SJCRH30 (cell line): Measurements from ENCODE around the gene GNA12. TPM values are rescaled to one million over a fixed set of nuclear protein-coding genes. Genes with fewer than 3 reads are reported as not detected.

Source experiments
- DNase-seq, 2 experiments: peaks; one replicate each; pipeline ENCODE4 v3.0.0-alpha.2; 2015 to 2020
- H3K27ac ChIP-seq: fragments of 250-450 bp; sonication (Bioruptor Pico); 2 replicates; pipeline ENCODE4 v1.5.1; 2020; ENCODE audit warnings: mild to moderate bottlenecking, moderate library complexity
- H3K27me3 ChIP-seq: fragments of 250-450 bp; sonication (Bioruptor Pico); 2 replicates; pipeline ENCODE4 v1.5.1; 2020; ENCODE audit warnings: mild to moderate bottlenecking, moderate library complexity
- H3K36me3 ChIP-seq: fragments of 250-450 bp; sonication (Bioruptor Pico); 2 replicates; pipeline ENCODE4 v1.5.1; 2020; ENCODE audit warnings: mild to moderate bottlenecking, moderate library complexity
- H3K4me1 ChIP-seq: fragments of 250-450 bp; sonication (Bioruptor Pico); 2 replicates; pipeline ENCODE4 v1.5.1; 2020; ENCODE audit warnings: mild to moderate bottlenecking, moderate library complexity
- H3K4me3 ChIP-seq: fragments of 250-450 bp; sonication (Bioruptor Pico); 2 replicates; pipeline ENCODE4 v1.5.1; 2020; ENCODE audit warnings: mild to moderate bottlenecking, moderate library complexity
- H3K9me3 ChIP-seq: fragments of 250-450 bp; sonication (Bioruptor Pico); replicated peaks from 2 replicates; pipeline ENCODE4 v1.5.1; 2020; ENCODE audit warnings: mild to moderate bottlenecking, moderate library complexity
- total RNA-seq: library from RNA; depleted of rRNA; stranded (reverse); fragments of >200 nt; shearing (Covaris generic); gene quantifications from 2 replicates; pipeline ENCODE4 v1.2.3, GENCODE V29; 2014

The GNA12 gene
- total RNA-seq, 1 experiment from 2014 or later, result 19.3 TPM

DNA sequence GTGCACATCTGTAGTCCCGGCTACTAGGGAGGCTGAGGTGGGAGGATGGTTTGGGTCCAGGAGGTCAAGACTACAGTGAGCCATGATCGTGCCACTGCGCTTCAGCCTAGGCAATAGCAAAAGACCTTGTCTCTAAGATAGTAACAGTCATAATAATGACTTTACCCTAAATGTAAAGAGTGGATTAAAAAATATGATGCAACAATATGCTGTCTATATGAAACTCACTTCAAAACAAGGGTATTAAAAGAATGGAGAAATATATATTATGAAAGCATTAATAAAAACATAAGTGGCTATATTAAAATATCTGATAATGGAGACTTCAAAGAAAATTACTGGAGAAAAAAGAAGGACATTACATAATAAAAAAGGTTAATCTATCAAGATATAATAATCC, 5.7 kb downstream of the GNA12 start:
- no peak for DNase-seq
- no peak overlapping the region for H3K27ac ChIP-seq

GRCh38 chr7:2837496-2837895, 6.6 kb downstream of the GNA12 start:
- no peak overlapping the region for H3K4me3 ChIP-seq
- no peak for DNase-seq
- no peak overlapping the region for H3K27ac ChIP-seq
- no peaks in the 10 kb centered on the region for H3K27me3 ChIP-seq
- H3K9me3 ChIP-seq, result 0 out of 2 replicates have a peak, but pooled peaks cover 2% of the 10 kb centered on the region
- no peaks in the 10 kb centered on the region for H3K4me1 ChIP-seq
- peaks cover 18% of the 10 kb centered on the region for H3K36me3 ChIP-seq

More for the DNA sequence above, 5.7 kb downstream of the GNA12 start:
- Histone ChIP-seq H3K36me3 (peaks cover 18% of the 10 kb centered on the region), H3K4me1 (no peaks in the 10 kb centered on the region), H3K27me3 (no peaks in the 10 kb centered on the region), H3K9me3 (0 out of 2 replicates have a peak, but pooled peaks cover 2% of the 10 kb centered on the region), H3K4me3 (no peak overlapping the region)

GRCh38 chr7:2834748-2835441, 9.2 kb downstream of the GNA12 start:
- DNase-seq, result no peak
- peaks cover 23% of the 10 kb centered on the region for H3K36me3 ChIP-seq
- H3K27ac ChIP-seq, result no peak overlapping the region

GRCh38 chr7:2833083-2833910, 10.8 kb downstream of the GNA12 start:
- Histone ChIP-seq H3K27ac (no peak overlapping the region), H3K36me3 (peaks cover 23% of the 10 kb centered on the region), H3K4me3 (no peak overlapping the region), H3K9me3 (no peaks in the 10 kb centered on the region), H3K27me3 (no peaks in the 10 kb centered on the region), H3K4me1 (no peaks in the 10 kb centered on the region)
- DNase-seq, result no peak

More at GRCh38 chr7:2834748-2835441, 9.2 kb downstream of the GNA12 start:
- H3K4me1 ChIP-seq, result no peaks in the 10 kb centered on the region
- H3K27me3 ChIP-seq, result no peaks in the 10 kb centered on the region
- 0 out of 2 replicates have a peak, but pooled peaks cover 2% of the 10 kb centered on the region for H3K9me3 ChIP-seq
- no peak overlapping the region for H3K4me3 ChIP-seq

GRCh38 chr7:2832461-2832860, 11.6 kb downstream of the GNA12 start:
- H3K9me3 ChIP-seq, result no peaks in the 10 kb centered on the region
- no peak overlapping the region for H3K4me3 ChIP-seq

DNA sequence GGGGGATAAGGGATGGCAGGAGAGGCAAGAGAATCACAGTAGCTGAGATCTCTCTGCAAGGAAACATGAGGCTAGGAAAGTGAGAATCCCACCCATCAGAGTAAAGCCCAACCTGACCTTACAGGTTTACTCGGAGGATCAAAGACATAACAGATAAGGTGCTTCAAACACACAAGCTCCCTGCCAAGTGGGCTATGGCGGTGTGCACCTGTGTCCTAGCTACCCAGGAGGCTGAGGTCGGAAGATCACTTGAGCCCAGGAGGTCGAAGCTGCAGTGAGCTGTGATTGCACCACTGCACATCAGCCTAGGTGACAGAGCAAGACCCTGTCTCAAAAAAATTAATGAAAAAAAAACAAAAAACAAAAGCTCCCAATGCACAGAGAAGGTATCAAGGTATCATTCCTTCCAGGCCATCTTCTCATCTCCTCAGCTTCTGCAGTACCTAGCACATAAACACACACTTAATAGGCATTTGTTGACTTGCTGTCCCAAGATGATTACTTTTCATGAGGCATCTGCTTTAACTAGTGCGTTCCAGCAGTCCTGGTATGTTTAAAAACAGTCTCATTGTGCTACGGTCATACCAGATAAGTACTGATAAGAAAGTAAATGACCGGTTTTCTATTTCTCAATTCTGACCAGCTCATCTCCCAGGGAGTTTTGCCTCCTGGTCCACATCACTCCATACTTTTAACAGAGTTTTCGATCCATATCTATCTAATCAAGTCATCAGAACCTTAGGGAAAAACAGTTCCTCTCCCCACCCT, 13.3 kb downstream of the GNA12 start:
- H3K9me3 ChIP-seq, result no peaks in the 10 kb centered on the region
- no peak overlapping the region for H3K27ac ChIP-seq
- H3K4me3 ChIP-seq, result no peak overlapping the region
- H3K27me3 ChIP-seq, result no peaks in the 10 kb centered on the region
- H3K36me3 ChIP-seq, result 0 out of 2 replicates have a peak, but pooled peaks cover 9% of the 10 kb centered on the region
- no peaks in the 10 kb centered on the region for H3K4me1 ChIP-seq
- DNase-seq, result no peak

More at GRCh38 chr7:2832461-2832860, 11.6 kb downstream of the GNA12 start:
- no peaks in the 10 kb centered on the region for H3K4me1 ChIP-seq
- no peak overlapping the region for H3K27ac ChIP-seq
- no peak for DNase-seq
- peaks cover 20% of the 10 kb centered on the region for H3K36me3 ChIP-seq
- H3K27me3 ChIP-seq, result no peaks in the 10 kb centered on the region

DNA sequence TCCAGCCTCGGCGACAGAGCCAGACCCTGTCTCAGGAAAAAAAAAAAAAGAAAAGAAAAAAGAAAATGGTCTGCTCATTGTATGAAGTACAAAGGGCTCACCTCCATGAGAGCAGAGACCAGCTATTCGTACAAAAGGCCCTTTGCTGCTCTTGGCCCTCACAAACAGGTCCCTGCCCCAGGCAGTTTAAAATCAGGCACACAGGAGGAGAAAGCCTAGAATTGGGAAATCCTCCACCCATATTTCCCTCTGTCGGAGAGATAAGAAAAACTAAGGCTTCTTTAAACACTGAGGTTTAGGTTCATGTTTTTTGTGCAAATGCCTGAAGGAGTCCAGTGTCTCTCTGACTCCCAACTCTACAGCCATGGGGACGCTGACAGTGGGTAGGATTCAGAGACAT, 15.1 kb downstream of the GNA12 start:
- no peak overlapping the region for H3K4me3 ChIP-seq
- no peaks in the 10 kb centered on the region for H3K9me3 ChIP-seq
- H3K4me1 ChIP-seq, result no peaks in the 10 kb centered on the region
- no peaks in the 10 kb centered on the region for H3K27me3 ChIP-seq
- H3K36me3 ChIP-seq, result 0 out of 2 replicates have a peak, but pooled peaks cover 4% of the 10 kb centered on the region
- H3K27ac ChIP-seq, result no peak overlapping the region
- no peak for DNase-seq

GRCh38 chr7:2826771-2827170, 17.3 kb downstream of the GNA12 start:
- H3K9me3 ChIP-seq, result no peaks in the 10 kb centered on the region
- H3K27ac ChIP-seq, result no peak overlapping the region
- H3K4me3 ChIP-seq, result no peak overlapping the region
- DNase-seq, result no peak
- H3K36me3 ChIP-seq, result 0 out of 2 replicates have a peak, but pooled peaks cover 2% of the 10 kb centered on the region
- peaks cover 1% of the 10 kb centered on the region for H3K4me1 ChIP-seq
- H3K27me3 ChIP-seq, result no peaks in the 10 kb centered on the region

DNA sequence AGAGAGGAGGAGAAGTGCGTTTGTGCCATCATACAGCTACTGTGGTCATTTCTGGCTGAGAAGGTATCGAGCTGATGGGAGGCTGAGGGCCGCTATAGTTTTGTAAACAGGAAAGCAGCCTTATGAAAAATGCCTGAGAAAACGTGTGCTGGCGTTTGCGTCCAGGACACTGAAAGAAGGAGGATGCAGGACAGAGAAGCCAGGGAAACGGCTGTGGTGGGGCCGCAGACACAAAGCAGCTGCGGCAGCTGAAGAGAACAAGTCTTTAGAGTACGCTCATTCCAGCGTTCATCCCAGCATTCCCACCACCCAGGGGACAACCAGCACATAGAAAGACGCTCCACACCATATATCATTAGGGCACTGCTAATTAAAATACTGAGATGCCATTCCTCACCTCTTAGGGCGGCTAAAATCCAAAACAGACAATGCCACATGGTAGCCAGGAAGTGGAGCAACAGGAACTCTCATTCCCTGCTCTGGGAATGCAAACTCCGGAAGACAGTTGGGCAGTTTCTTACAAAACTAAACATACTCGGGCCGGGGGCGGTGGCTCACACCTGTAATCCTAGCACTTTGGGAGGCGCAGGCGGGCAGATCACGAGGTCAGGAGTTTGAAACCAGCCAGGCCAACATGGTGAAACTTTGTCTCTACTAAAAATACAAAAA, 18.4 kb downstream of the GNA12 start:
- no peaks in the 10 kb centered on the region for H3K36me3 ChIP-seq
- no peaks in the 10 kb centered on the region for H3K9me3 ChIP-seq
- no peak for DNase-seq
- H3K4me1 ChIP-seq, result peaks cover 9% of the 10 kb centered on the region
- no peaks in the 10 kb centered on the region for H3K27me3 ChIP-seq
- no peak overlapping the region for H3K4me3 ChIP-seq
- no peak overlapping the region for H3K27ac ChIP-seq

DNA sequence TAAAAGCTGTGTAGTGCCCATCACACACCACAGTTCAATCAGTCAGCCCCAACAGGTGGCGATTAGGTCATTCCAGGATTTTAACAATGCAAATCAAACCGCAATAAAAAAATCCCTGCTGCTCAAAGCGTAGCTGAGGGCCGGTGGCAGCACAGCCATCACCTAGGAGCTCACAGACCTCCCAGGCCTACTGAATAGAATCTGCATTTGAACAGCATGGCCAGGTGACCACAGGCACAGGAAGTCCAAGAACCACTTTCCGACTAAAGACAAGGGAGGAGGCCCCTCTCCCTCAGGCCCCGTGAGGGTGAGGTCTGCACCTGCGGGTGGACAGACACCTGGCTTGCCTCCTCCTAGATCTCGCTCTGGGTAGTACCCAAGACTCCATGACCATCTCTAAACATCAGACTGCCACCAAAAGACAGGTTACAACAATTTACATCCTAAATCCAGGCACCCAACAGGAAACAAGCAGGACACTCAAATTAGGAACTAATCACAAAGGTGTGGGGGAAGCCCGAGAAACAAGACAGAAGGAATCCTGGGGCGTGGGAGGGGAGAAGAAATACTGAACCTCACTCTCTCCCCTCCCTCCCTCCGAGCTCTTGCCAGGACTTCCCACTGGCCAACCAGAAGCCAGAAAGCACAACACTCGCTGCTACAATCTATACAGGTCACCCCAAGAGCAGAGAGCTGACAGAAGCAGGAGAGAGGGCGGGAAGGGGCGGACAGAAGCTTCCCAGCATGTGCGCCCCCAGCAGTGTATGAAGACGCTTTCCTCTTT, 19.2 kb downstream of the GNA12 start:
- Histone ChIP-seq H3K9me3 (no peaks in the 10 kb centered on the region), H3K4me1 (peaks cover 9% of the 10 kb centered on the region), H3K4me3 (no peak overlapping the region), H3K27ac (no peak overlapping the region), H3K27me3 (no peaks in the 10 kb centered on the region), H3K36me3 (no peaks in the 10 kb centered on the region)
- DNase-seq, result no peak

DNA sequence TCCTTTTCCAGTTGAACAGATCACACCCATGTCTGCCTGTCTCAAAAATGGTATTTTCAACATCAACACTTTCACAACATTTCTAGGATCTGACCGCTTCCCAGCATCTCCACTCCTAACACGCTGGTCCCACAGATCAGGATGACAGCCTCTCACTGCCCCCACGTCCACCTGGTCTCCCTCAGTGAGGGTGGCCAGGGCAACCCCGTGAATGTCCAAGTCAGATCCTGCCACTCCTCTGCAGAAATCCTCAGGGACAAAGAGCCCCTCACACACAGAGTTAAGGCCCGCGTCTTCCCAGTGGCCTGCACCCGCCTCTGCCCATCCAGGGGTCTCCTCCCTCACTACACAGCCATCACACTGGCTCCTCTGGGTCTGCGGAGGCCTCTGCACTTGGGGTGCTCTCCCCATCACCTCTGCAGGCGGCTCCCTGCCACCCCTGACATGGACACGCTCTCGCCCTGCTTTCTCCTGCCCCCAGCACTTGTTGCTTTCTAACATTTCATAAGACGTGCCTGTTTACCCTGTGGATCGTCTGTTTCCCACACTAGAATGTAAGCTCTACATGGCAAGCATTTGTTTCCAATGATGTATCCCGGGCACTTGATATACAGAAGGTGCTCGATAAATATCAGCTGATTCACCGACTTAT, 20.0 kb downstream of the GNA12 start:
- Histone ChIP-seq H3K4me3 (no peak overlapping the region), H3K4me1 (peaks cover 9% of the 10 kb centered on the region), H3K9me3 (no peaks in the 10 kb centered on the region), H3K27ac (no peak overlapping the region), H3K36me3 (no peaks in the 10 kb centered on the region), H3K27me3 (no peaks in the 10 kb centered on the region)
- no peak for DNase-seq

GRCh38 chr7:2823130-2823529, 21.0 kb downstream of the GNA12 start:
- Histone ChIP-seq H3K36me3 (no peaks in the 10 kb centered on the region), H3K9me3 (no peaks in the 10 kb centered on the region), H3K27ac (no peak overlapping the region), H3K4me1 (peaks cover 9% of the 10 kb centered on the region), H3K4me3 (no peak overlapping the region), H3K27me3 (no peaks in the 10 kb centered on the region)
- DNase-seq, result no peak

DNA sequence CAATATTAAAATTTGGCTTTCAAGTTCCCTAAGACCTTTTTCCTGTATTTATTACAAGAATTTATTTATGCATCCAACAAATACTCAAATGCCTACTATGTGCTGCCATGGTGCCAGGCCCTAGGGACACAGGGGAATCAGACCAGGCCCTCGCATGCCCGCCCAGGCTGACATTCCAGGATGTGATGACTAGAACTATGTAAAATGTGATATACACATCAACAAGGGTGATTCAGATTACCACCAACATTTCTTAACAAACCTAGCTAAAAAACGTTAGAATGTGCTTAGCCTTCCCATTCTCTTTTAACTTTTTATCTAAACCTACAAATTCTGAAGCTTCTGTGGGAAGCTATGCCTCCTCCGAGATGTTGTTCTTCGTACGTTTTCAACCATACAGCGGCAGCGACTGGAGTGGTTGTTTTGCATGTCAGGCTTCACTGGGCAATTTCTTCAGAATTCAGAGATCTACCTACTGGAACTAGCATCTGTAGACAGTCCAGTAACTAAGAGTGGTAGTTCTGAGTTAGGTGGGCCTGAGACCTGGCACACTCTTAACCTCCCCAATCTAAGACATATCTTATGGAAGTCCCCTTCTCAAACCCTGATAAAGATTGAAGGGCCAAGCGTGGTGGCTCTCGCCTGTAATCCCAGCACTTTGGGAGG, 22.1 kb downstream of the GNA12 start:
- Histone ChIP-seq H3K27ac (peak overlapping the region; percentile 8; the same call in 1 of the 2 replicates), H3K9me3 (no peaks in the 10 kb centered on the region), H3K4me3 (no peak overlapping the region), H3K27me3 (no peaks in the 10 kb centered on the region), H3K4me1 (peaks cover 9% of the 10 kb centered on the region), H3K36me3 (no peaks in the 10 kb centered on the region)
- DNase-seq, result no peak
